Chondrocyte (in vitro differentiated cells): ENCODE results near the gene TGIF1. TPM values are rescaled to one million over a fixed set of nuclear protein-coding genes. Genes with fewer than 3 reads are reported as not detected.
A peak's percentile ranks its signal among the peaks of the same experiment; 100 is the strongest.

Experiments used
- DNase-seq: peaks from one replicate; pipeline ENCODE4 v3.0.0; 2021; ENCODE audit warnings: mixed read lengths, low spot score
- H3K27ac Mint-ChIP-seq: one replicate; pipeline ENCODE4 v1.8.0; 2021; ENCODE audit warnings: mild to moderate bottlenecking, moderate library complexity, mixed read lengths; ENCODE audit not compliant: unreplicated experiment
- H3K27me3 Mint-ChIP-seq: 2 replicates; pipeline ENCODE4 v1.8.0; 2021; ENCODE audit warnings: low read depth, mixed read lengths
- H3K36me3 Mint-ChIP-seq: 2 replicates; pipeline ENCODE4 v1.8.0; 2021; ENCODE audit warnings: low read depth, mixed read lengths
- H3K4me1 Mint-ChIP-seq: 2 replicates; pipeline ENCODE4 v1.8.0; 2021; ENCODE audit warnings: low read depth, mild to moderate bottlenecking, mixed read lengths
- H3K4me3 Mint-ChIP-seq: one replicate; pipeline ENCODE4 v1.8.0; 2021; ENCODE audit warnings: mild to moderate bottlenecking, moderate library complexity, mixed read lengths; ENCODE audit not compliant: unreplicated experiment
- H3K9me3 Mint-ChIP-seq: 2 replicates; pipeline ENCODE4 v1.8.0; 2021; ENCODE audit warnings: low read depth, mixed read lengths
- long read RNA-seq: library from polyadenylated mRNA; stranded (forward); transcript quantifications from one replicate; pipeline ENCODE4 v2.0.0, GENCODE V29; 2021
- total RNA-seq: library from RNA; stranded (reverse); gene quantifications from 3 replicates; pipeline ENCODE4 v1.2.1, GENCODE V29; 2021
- TF ChIP-seq, protein P1 (sequence below): fragments of 200-600 bp; sonication (generic); IDR thresholded peaks from 2 replicates; pipeline ENCODE4 v1.5.0; 2021; ENCODE audit warnings: antibody characterized with exemption, mild to moderate bottlenecking, moderate library complexity

The TGIF1 gene
- total RNA-seq: 26.5 to 67.0 TPM (median 58.5 TPM) in 3 replicates
- long read RNA-seq, transcript TGIF1-201 (3 exons, 1,980 nt): minor isoform, 5 of 57 reads
- long read RNA-seq, transcript TGIF1-207 (4 exons, 1,585 nt): minor isoform, 5 of 57 reads
- long read RNA-seq, transcript TGIF1-206 (3 exons, 1,689 nt): minor isoform, 7 of 57 reads
- long read RNA-seq, transcript TGIF1-202 (3 exons, 2,076 nt): major isoform, 30 of 57 reads
- long read RNA-seq, partial matches to known transcripts: 0 of 57 reads
- long read RNA-seq, other reads (novel, unspliced or antisense): 4 of 57 reads

DNA sequence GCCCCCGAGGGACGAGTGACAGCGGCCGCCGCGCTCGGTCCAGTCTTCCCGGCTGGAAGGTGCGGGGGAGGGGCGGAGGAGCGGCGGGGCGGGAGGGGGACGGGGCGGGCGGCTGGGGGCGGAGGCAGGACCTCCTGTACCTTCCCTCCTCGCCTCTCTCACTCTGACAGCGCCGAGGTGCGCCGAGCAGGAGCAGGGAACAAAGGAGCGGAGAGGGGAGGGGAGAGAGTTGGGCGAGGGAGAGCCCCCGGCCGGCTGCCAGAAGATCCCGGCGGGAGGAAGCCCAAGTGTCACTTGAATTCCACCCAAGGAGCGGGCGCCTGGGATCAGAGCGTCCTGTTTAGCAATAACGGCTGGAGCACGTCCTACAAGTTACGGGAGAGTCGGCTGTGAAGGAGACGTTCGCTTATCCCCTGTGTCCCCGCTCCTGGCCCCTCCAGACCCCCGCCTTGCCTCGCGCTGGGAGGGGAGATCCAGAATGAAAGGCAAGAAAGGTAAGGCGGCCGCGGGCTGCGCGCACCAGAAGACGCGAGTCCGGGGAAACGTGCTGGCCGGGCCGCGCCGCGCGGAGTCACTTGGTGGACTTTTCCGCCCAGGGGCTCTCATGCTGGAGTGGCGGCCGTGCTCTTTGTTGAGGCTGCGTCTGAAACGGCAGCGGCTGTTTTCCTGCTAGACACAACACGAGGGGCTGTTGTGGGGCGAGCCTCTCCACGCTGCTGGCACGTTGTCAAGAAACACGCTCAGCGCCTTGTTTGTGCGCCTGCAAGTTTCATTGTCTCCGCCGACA, at the start of gene TGIF1:
TSS of gene TGIF1 (plus strand) at position 161 of the 787 bp plus-strand sequence. CDS start at position 479, 318 bp downstream.
- Mint-ChIP-seq H3K36me3 (no peaks in the 10 kb centered on the region), H3K9me3 (no peaks in the 10 kb centered on the region), H3K4me1 (peaks cover 40% of the 10 kb centered on the region), H3K27me3 (no peaks in the 10 kb centered on the region), H3K4me3 (peak within 1 kb of the TSS; percentile 95), H3K27ac (peak within 1 kb of the TSS; percentile 100)
- TF ChIP-seq, protein P1, sequence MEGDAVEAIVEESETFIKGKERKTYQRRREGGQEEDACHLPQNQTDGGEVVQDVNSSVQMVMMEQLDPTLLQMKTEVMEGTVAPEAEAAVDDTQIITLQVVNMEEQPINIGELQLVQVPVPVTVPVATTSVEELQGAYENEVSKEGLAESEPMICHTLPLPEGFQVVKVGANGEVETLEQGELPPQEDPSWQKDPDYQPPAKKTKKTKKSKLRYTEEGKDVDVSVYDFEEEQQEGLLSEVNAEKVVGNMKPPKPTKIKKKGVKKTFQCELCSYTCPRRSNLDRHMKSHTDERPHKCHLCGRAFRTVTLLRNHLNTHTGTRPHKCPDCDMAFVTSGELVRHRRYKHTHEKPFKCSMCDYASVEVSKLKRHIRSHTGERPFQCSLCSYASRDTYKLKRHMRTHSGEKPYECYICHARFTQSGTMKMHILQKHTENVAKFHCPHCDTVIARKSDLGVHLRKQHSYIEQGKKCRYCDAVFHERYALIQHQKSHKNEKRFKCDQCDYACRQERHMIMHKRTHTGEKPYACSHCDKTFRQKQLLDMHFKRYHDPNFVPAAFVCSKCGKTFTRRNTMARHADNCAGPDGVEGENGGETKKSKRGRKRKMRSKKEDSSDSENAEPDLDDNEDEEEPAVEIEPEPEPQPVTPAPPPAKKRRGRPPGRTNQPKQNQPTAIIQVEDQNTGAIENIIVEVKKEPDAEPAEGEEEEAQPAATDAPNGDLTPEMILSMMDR: no peak
- DNase-seq: no peak

DNA sequence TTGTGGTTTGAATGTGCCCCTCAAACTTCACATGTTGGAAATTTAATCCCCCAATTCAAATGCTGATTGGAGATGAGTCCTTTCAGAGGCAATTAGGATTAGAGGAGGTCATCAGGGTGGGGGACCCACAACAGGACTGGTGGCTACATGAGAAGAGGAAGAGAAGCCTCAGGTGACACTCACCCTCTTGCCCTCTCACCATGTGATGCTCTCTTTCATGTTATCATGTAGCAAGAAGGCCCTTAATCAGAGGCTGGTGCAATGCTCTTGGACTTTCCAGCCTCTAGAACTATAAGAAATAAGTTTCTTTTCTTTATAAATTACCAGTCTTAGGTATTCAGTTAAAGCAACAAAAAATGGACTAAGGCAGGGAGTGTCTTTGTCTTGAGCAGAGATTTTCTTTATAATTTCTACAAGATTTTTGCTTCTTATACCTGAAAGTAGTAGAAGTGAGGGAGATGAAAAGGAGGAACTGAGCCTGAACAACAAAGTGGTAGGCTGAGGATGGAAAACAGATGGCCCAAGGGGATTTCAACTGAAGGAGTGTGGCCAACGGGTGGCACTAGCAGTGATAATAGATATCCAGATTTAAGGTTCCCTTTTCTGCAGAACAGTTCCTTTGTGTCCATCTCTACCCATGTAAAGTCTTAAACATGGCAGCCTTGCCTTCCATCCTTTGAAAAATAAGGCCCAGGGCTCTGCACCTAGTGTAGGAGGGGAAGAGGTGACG, 49.2 kb upstream of the TGIF1 start:
- H3K36me3 Mint-ChIP-seq: peaks cover 2% of the 10 kb centered on the region
- H3K9me3 Mint-ChIP-seq: peaks cover 19% of the 10 kb centered on the region

DNA sequence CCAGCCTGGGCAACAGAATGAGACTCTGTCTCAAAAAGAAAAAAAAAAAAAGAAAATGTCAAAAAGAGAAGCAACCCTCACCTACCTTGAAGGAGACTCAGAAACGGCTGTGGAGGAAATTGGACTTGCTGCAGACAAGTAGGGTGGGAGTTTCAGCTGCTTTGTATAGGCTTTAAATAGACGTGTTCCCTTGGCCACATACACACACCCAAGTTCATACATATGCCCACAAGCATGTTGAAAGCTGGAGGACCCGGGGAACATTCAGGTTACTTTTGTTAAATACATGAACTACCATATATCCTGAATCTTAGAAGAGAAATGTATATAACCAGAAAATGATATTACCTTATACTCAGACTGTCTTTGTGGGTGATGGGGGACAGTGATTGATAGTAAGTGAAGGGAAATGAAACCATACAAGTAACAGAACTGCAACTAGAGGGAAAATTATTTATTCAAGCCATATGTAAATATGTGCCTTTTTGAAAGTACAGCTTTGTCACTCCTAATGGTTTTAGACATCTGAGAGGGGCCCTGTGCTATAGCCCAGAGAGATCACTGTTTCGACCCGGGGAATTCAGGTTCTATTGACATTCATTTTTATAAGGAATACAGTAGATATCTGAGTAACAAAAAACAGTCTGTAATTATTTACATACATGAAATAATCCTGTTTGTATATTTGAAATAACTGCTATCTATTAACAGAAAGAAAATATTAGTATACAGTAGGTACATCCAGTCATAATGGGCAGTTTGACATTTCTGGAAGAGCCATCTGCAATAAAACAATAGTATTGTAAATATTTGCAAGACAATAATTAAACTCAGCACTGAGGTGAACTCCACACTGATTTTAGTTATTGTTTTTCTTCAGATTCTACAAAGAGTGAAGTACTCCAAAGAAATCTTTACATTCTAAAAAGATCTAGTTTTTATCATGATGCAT, 48.0 kb upstream of the TGIF1 start:
- Mint-ChIP-seq H3K27ac (no peak overlapping the region), H3K4me3 (no peak overlapping the region), H3K36me3 (peaks cover 2% of the 10 kb centered on the region), H3K4me1 (no peaks in the 10 kb centered on the region), H3K9me3 (peaks cover 20% of the 10 kb centered on the region), H3K27me3 (no peaks in the 10 kb centered on the region)
- TF ChIP-seq, protein P1: no peak
- no peak for DNase-seq

More for the DNA sequence above, 49.2 kb upstream of the TGIF1 start:
- H3K4me3 Mint-ChIP-seq: no peak overlapping the region
- H3K27ac Mint-ChIP-seq: no peak overlapping the region
- no peaks in the 10 kb centered on the region for H3K4me1 Mint-ChIP-seq
- TF ChIP-seq, protein P1: no peak
- DNase-seq: no peak
- H3K27me3 Mint-ChIP-seq: no peaks in the 10 kb centered on the region

DNA sequence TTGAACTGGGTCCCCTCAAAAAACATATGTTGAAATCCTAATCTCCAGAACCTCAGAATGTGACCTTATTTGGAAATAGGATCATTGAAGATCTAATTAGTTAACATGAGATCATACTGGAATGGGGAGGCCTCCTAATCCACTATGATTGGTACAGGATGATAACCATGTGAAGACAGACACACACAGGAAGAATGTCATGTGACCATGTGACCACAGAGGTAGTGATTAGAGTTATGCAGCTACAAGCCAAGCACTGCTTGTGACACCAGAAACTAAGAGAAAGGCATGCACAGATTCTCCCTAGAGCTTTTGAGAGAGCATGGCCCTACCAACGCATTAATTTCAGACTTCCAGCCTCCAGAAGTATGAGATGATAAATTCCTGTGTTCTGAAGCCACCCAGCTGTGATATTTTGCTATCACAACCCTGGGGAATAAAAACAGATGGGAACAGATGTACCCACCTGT, 47.0 kb upstream of the TGIF1 start:
- Mint-ChIP-seq H3K9me3 (peaks cover 20% of the 10 kb centered on the region), H3K27ac (no peak overlapping the region), H3K4me1 (no peaks in the 10 kb centered on the region), H3K27me3 (no peaks in the 10 kb centered on the region), H3K4me3 (no peak overlapping the region), H3K36me3 (peaks cover 2% of the 10 kb centered on the region)
- TF ChIP-seq, protein P1: no peak
- DNase-seq: no peak
